Hepatocyte (in vitro differentiated cells): Measurements from ENCODE around the gene FNDC4.

ENCODE experiments used
- EZH2 ChIP-seq: fragments of 200-600 bp; sonication (generic); IDR thresholded peaks from 2 replicates; pipeline ENCODE4 v1.6.1; 2016; ENCODE audit warnings: antibody characterized with exemption, mild to moderate bottlenecking, borderline replicate concordance
- TF ChIP-seq, protein P1 (sequence below): fragments of 200-600 bp; sonication (generic); IDR thresholded peaks from 2 replicates; pipeline ENCODE4 v1.5.1; 2016; ENCODE audit warnings: antibody characterized with exemption, mild to moderate bottlenecking; ENCODE audit not compliant: poor library complexity

DNA sequence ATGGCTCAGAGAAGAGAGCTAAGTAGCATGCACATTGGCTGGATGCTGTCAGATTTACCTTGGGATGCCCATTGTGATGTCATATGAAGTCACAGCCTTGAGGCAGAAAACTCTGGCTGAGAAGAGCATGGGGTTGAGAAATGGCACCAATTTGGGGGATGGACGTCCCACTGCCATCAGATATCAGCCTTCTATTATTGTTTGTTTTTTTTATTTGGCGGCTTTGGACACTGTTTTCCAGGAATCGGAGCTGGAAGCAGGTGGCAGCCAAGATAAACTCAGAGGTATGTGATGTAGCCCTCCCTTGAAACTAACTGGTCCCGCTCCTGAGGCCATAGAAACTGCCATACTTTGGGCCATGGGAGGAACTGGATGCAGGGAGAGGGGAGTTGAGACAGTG lies 42.3 kb upstream of the FNDC4 start:
- TF ChIP-seq, protein P1, sequence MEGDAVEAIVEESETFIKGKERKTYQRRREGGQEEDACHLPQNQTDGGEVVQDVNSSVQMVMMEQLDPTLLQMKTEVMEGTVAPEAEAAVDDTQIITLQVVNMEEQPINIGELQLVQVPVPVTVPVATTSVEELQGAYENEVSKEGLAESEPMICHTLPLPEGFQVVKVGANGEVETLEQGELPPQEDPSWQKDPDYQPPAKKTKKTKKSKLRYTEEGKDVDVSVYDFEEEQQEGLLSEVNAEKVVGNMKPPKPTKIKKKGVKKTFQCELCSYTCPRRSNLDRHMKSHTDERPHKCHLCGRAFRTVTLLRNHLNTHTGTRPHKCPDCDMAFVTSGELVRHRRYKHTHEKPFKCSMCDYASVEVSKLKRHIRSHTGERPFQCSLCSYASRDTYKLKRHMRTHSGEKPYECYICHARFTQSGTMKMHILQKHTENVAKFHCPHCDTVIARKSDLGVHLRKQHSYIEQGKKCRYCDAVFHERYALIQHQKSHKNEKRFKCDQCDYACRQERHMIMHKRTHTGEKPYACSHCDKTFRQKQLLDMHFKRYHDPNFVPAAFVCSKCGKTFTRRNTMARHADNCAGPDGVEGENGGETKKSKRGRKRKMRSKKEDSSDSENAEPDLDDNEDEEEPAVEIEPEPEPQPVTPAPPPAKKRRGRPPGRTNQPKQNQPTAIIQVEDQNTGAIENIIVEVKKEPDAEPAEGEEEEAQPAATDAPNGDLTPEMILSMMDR = no peak
- TF ChIP-seq EZH2 = no peak
